Esophagus squamous epithelium (tissue), 5 donors: ENCODE results near the gene NOL9. TPM values are rescaled to one million over a fixed set of nuclear protein-coding genes. Genes with fewer than 3 reads are reported as not detected.

Source experiments
- DNase-seq: peaks from one replicate; lab custom pipeline; 2025; lab: John Stamatoyannopoulos, UW
- H3K27ac ChIP-seq, 4 donors: fragments of 200-600 bp; sonication (generic); one replicate each; pipeline ENCODE4 v1.5.1; 2016 to 2019; ENCODE audit warnings: mild to moderate bottlenecking in 1 of 4
- H3K27me3 ChIP-seq, 4 donors: fragments of 200-600 bp; sonication (generic); 1 replicate in 3 of 4; 2 replicates in 1 of 4; pipeline versions ENCODE4 v1.5.1 to v1.6.0; 2017 to 2021; ENCODE audit warnings: antibody characterized with exemption in 1 of 4
- H3K36me3 ChIP-seq, 3 donors: fragments of 200-600 bp; sonication (generic); one replicate each; pipeline ENCODE4 v1.5.1; 2016 to 2019
- H3K4me1 ChIP-seq, 3 donors: fragments of 200-600 bp; sonication (generic); one replicate each; pipeline ENCODE4 v1.5.1; 2017 to 2019
- H3K4me3 ChIP-seq, 4 donors: fragments of 200-600 bp; sonication (generic); 1 replicate in 3 of 4; 2 replicates in 1 of 4; pipeline ENCODE4 v1.5.1; 2016 to 2019; ENCODE audit warnings: mild to moderate bottlenecking in 2 of 4, moderate library complexity in 1 of 4
- H3K9me3 ChIP-seq, 3 donors: fragments of 200-600 bp; sonication (generic); one replicate each; pipeline ENCODE4 v1.5.1; 2016 to 2019
- POLR2A ChIP-seq, 4 donors: fragments of 450-650 bp; IDR thresholded peaks; one replicate each; pipeline ENCODE4 v1.6.1; 2017; ENCODE audit warnings: antibody characterized with exemption in 4 of 4, mild to moderate bottlenecking in 4 of 4, moderate library complexity in 3 of 4
- WGBS, 2 donors: methylation state at CpG; one replicate each; pipeline ENCODE4 v1.1.5; 2018; 5-methylcytosine and 5-hydroxymethylcytosine counted together
- intact Hi-C: fragments of 100-400 bp; cut with DNase I; formaldehyde crosslinking; loops from one replicate; pipeline ENCODE4 v1.15.0; 2022
- total RNA-seq, 4 donors: library from RNA; depleted of rRNA; stranded (reverse); fragments of >200 nt; gene quantifications; one replicate each; pipeline ENCODE4 v1.1.0, GENCODE V29; 2016
- TF ChIP-seq, protein P1 (sequence below), 6 experiments: fragments of 450-650 bp in 4 of 6; fragments of 200-600 bp in 2 of 6; sonication (generic) in 2 of 6; IDR thresholded peaks; one replicate each; pipeline ENCODE4 v1.5.1; 2016 to 2019; ENCODE audit warnings: antibody characterized with exemption in 6 of 6, mild to moderate bottlenecking in 4 of 6, moderate library complexity in 4 of 6
- donor health status: DM: yes; HTN: yes; CAD: no.

NOL9 gene
- total RNA-seq, 4 donors from 2014 or later = 13.0 to 36.4 (median 22.3) TPM

DNA sequence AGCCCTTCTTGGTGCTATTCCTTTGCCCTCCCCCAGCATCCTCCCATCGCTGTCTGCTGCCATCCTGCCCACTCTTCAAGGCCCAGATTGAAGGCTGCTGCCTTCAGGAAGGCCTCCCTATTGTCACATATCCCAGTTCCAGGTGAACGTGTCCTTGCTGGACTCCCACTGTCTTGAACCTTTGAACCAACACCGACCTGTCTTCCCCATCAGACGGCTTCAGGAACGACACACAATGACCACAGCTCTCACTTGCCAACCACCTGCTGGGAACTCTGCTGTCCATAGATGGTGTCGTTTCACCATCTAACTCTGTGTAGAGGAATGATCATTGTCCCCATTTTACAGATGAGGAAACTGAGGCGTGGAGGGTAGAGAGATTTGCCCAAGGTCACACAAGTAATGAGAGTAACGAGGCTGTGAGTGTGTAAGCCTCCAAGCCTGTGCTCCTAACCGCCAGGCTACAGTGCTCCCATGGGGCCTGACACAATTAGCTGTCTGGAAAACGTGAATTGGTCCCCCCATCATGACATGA, 53.0 kb downstream of the NOL9 start:
- TF ChIP-seq, protein P1, sequence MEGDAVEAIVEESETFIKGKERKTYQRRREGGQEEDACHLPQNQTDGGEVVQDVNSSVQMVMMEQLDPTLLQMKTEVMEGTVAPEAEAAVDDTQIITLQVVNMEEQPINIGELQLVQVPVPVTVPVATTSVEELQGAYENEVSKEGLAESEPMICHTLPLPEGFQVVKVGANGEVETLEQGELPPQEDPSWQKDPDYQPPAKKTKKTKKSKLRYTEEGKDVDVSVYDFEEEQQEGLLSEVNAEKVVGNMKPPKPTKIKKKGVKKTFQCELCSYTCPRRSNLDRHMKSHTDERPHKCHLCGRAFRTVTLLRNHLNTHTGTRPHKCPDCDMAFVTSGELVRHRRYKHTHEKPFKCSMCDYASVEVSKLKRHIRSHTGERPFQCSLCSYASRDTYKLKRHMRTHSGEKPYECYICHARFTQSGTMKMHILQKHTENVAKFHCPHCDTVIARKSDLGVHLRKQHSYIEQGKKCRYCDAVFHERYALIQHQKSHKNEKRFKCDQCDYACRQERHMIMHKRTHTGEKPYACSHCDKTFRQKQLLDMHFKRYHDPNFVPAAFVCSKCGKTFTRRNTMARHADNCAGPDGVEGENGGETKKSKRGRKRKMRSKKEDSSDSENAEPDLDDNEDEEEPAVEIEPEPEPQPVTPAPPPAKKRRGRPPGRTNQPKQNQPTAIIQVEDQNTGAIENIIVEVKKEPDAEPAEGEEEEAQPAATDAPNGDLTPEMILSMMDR (IDR thresholded peaks at IDR 0.05) = no peak
- TF ChIP-seq POLR2A (IDR thresholded peaks at IDR 0.05) = no peak
- 83 to 87% methylated on average over 8 to 9 of the region's 10 CpGs for WGBS, 2 donors
- H3K27me3 ChIP-seq = peaks cover 0 to 23% (median 0%) of the 10 kb centered on the region in 4 donors
- intact Hi-C loops = no loop called here
- DNase-seq = no peak
- no peaks in the 10 kb centered on the region for H3K36me3 ChIP-seq
- H3K4me3 ChIP-seq = no peak overlapping the region
- peak overlapping the region in 1 of 4 donors; percentile 44 for H3K27ac ChIP-seq
- H3K9me3 ChIP-seq = no peaks in the 10 kb centered on the region
- H3K4me1 ChIP-seq = peaks cover 16 to 52% (median 27%) of the 10 kb centered on the region in 3 donors

DNA sequence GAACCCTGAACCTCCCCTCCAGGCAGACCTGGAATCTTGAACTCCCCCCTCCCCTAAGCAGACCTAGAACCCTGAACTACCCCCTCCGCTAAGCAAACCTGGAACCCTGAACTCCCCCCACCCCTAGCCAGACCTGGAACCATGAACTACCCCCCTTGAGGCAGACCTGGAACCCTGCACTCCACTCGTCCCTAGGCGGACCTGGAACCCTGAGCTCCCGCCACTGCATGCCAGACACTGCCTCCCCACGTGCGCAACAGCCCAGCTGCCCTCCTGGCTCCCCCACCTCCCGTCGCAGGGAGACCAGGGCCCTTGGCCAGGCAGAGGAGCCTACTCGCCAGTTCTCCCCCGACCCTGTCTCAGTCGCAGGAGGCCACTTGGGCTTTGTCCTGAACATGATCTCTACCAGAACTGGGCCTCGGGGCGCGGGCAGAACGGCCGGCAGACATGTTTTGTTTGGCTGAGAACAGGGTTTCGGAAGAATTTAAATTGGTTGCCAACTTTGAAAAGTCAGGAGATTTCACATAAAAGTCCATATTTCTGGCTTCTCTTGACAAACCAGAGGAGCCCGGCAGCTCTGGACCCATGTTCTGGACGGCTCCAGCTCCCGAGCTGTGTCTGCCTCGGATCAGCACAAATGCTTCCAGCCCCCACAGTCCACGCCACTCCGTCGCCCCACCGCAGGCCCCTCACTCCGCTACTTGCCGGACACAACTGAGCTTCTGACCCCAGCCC, 53.6 kb downstream of the NOL9 start:
- H3K27ac ChIP-seq = no peak overlapping the region
- WGBS, 2 donors = 76 to 79% methylated on average over 19 to 21 of the region's 27 CpGs
- TF ChIP-seq POLR2A (IDR thresholded peaks at IDR 0.05) = no peak
- TF ChIP-seq, protein P1 (IDR thresholded peaks at IDR 0.05) = no peak
- intact Hi-C loops = no loop called here
- no peak overlapping the region for H3K4me3 ChIP-seq
- DNase-seq = no peak
- peaks cover 0 to 17% (median 0%) of the 10 kb centered on the region in 4 donors for H3K27me3 ChIP-seq
- peaks cover 23 to 59% (median 30%) of the 10 kb centered on the region in 3 donors for H3K4me1 ChIP-seq
- H3K9me3 ChIP-seq = no peaks in the 10 kb centered on the region
- no peaks in the 10 kb centered on the region for H3K36me3 ChIP-seq

DNA sequence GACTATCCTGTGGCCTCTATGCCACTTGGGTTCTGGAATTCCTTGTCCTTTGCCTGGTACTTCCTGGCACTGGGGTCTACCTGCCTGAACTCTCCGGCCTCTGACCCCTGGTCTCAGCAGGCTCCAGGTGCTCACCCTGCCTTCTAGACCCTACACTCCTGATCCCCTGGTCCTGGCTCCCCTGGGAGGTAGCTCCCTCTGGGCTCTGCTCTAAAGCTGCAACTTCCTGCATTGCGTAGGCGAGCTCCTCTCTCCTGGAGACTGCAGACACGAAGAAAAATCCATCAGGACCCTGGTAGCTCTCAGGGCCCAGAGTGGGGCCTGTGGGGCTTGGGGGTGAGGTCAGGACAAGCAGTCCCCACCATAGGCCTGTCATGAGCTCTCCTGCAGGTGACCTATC, 55.0 kb downstream of the NOL9 start:
- Histone ChIP-seq H3K27ac (no peak overlapping the region), H3K9me3 (no peaks in the 10 kb centered on the region), H3K36me3 (no peaks in the 10 kb centered on the region), H3K4me3 (no peak overlapping the region), H3K4me1 (peaks cover 23 to 66% (median 30%) of the 10 kb centered on the region in 3 donors), H3K27me3 (peaks cover 0 to 17% (median 0%) of the 10 kb centered on the region in 4 donors)
- intact Hi-C loops = no loop called here
- TF ChIP-seq POLR2A (IDR thresholded peaks at IDR 0.05) = no peak
- TF ChIP-seq, protein P1 (IDR thresholded peaks at IDR 0.05) = no peak
- DNase-seq = no peak
- WGBS, 2 donors = 80 to 83% methylated on average over 1 to 4 of the region's 4 CpGs

DNA sequence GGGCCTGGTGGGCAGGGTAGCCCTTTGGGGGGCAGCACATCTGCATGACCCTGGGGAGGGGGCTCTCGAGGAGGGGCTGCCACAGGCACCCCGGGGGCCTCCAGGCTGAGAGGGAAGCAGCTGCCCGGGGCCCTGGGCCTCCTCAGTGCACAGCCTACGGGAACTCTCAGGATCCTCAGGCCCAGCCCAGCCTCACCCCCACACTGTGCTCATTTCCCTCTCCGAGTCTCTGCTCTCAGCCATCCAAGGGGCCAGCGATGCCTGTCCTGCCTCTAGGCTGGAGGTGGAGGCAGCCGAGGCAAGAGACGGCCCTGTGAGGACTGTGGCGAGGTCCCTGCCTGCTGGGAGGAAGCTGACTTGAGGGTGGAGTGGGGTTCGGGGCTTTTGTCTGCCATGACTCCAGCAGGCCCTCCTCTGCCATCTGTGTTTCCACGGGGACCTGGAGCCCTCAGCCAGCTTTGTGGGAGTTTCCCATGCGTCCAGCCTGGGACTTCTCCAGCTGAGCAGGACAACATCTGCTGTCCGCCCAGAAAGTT, 55.7 kb downstream of the NOL9 start:
- intact Hi-C loops = no loop called here
- DNase-seq = no peak
- no peaks in the 10 kb centered on the region for H3K36me3 ChIP-seq
- no peaks in the 10 kb centered on the region for H3K9me3 ChIP-seq
- peaks cover 23 to 66% (median 30%) of the 10 kb centered on the region in 3 donors for H3K4me1 ChIP-seq
- TF ChIP-seq POLR2A (IDR thresholded peaks at IDR 0.05) = no peak
- TF ChIP-seq, protein P1 (IDR thresholded peaks at IDR 0.05) = no peak
- no peak overlapping the region for H3K27ac ChIP-seq
- H3K4me3 ChIP-seq = no peak overlapping the region
- H3K27me3 ChIP-seq = peaks cover 0 to 17% (median 0%) of the 10 kb centered on the region in 4 donors
- WGBS, 2 donors = 89% methylated on average over 3 of the region's 13 CpGs; no CpG with 5 or more reads in 1 of the 2 donors
